Neural progenitor cell (in vitro differentiated cells): Measurements from ENCODE around the gene SCGB2B2. TPM values are rescaled to one million over a fixed set of nuclear protein-coding genes. Genes with fewer than 3 reads are reported as not detected.

ENCODE experiments used
- DNase-seq: peaks from one replicate; pipeline ENCODE4 v3.0.0-alpha.2; 2016; ENCODE audit warnings: low spot score
- H2AFZ ChIP-seq: fragments of 200-600 bp; sonication (generic); replicated peaks from 2 replicates; pipeline ENCODE4 v1.6.1; 2016; ENCODE audit warnings: antibody characterized with exemption
- H3F3A ChIP-seq: fragments of 200-600 bp; sonication (generic); 2 replicates; pipeline ENCODE4 v1.6.1; 2016; ENCODE audit warnings: antibody characterized with exemption, low read depth
- H3K27ac ChIP-seq: fragments of 200-600 bp; sonication (generic); 2 replicates; pipeline ENCODE4 v1.5.1; 2016; ENCODE audit warnings: mild to moderate bottlenecking
- H3K27me3 ChIP-seq: fragments of 200-600 bp; sonication (generic); 2 replicates; pipeline ENCODE4 v1.6.1; 2016; ENCODE audit warnings: mild to moderate bottlenecking, moderate library complexity
- H3K36me3 ChIP-seq: fragments of 200-600 bp; sonication (generic); 2 replicates; pipeline ENCODE4 v1.5.1; 2016
- H3K4me1 ChIP-seq: fragments of 200-600 bp; sonication (generic); 2 replicates; pipeline ENCODE4 v1.6.1; 2016; ENCODE audit warnings: mixed run types
- H3K4me2 ChIP-seq: fragments of 200-600 bp; sonication (generic); 2 replicates; pipeline ENCODE4 v1.6.1; 2016
- H3K4me3 ChIP-seq: fragments of 200-600 bp; sonication (generic); 2 replicates; pipeline ENCODE4 v1.5.1; 2016
- H3K79me2 ChIP-seq: fragments of 200-600 bp; sonication (generic); 2 replicates; pipeline ENCODE4 v1.6.1; 2016; ENCODE audit warnings: low read depth
- H3K9ac ChIP-seq: fragments of 200-600 bp; sonication (generic); 2 replicates; pipeline ENCODE4 v1.6.1; 2016
- H3K9me3 ChIP-seq: fragments of 200-600 bp; sonication (generic); 2 replicates; pipeline ENCODE4 v1.5.1; 2016; ENCODE audit warnings: low read depth
- H4K20me1 ChIP-seq: fragments of 200-600 bp; sonication (generic); 2 replicates; pipeline ENCODE4 v1.6.1; 2016; ENCODE audit warnings: low read depth
- H3K27ac Mint-ChIP-seq: 3 replicates; pipeline ENCODE4 v1.8.0; 2021; ENCODE audit warnings: mixed read lengths
- H3K27me3 Mint-ChIP-seq: 2 replicates; pipeline ENCODE4 v1.8.0; 2022; ENCODE audit warnings: low read depth, mild to moderate bottlenecking, inconsistent platforms, moderate library complexity, mixed read lengths; ENCODE audit not compliant: insufficient read depth
- H3K36me3 Mint-ChIP-seq: 3 replicates; pipeline ENCODE4 v1.8.0; 2021; ENCODE audit warnings: mixed read lengths
- H3K4me1 Mint-ChIP-seq: 3 replicates; pipeline ENCODE4 v1.8.0; 2021; ENCODE audit warnings: mixed read lengths
- H3K4me3 Mint-ChIP-seq: 3 replicates; pipeline ENCODE4 v1.8.0; 2021; ENCODE audit warnings: mild to moderate bottlenecking, moderate library complexity, mixed read lengths
- H3K9me3 Mint-ChIP-seq: 3 replicates; pipeline ENCODE4 v1.8.0; 2020; ENCODE audit warnings: mixed read lengths
- CTCF ChIP-seq: fragments of 200-600 bp; sonication (generic); IDR thresholded peaks from 2 replicates; pipeline ENCODE4 v1.5.1; 2017; ENCODE audit warnings: antibody characterized with exemption, mild to moderate bottlenecking
- EZH2 ChIP-seq: fragments of 200-600 bp; sonication (generic); IDR thresholded peaks from 2 replicates; pipeline ENCODE4 v1.6.1; 2017; ENCODE audit warnings: antibody characterized with exemption, mild to moderate bottlenecking, moderate library complexity
- EZH2phosphoT487 ChIP-seq: fragments of 200-600 bp; sonication (generic); IDR thresholded peaks from 2 replicates; pipeline ENCODE4 v1.6.1; 2017; ENCODE audit warnings: antibody characterized with exemption
- total RNA-seq: library from RNA; depleted of rRNA; stranded (reverse); fragments of >200 nt; gene quantifications from 2 replicates; pipeline ENCODE4 v1.2.3, GENCODE V29; 2015; ENCODE audit warnings: low replicate concordance

SCGB2B2 gene
- total RNA-seq, 1 donor from 2014 or later: not detected

DNA sequence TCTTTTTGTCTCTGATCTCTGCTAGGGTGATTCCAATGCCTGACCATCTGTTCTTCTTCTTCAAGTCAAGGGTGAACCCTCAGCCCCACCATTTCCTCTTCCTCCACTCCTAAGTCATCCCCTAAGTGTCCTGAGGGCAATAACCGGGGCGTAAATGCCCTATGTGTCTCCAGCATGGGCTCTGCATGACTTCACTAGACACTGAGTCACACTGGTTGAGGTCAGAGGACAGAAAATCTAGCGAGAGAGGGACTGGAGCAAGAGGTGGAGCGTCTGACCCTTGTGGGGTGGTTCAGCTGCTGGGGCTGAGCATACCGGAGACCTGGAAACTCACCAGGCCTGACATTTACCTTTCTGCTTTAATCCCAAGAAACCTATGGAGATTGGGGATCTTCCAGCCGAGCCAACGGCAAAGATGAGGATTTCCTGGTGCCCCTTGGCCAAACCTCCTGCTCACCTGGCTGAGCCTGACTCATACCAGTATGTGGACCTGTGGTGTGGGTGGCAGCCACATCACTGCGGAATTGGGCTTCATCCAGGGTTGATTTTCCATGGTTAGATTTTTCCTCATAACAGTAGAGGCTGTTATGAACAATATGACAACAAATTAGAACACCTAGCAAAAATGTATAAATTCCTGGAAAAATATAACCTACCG lies 26.9 kb downstream of the SCGB2B2 start:
- Histone ChIP-seq H3K36me3 (peaks cover 4% of the 10 kb centered on the region), H2AFZ (no peak overlapping the region), H3K4me1 (no peaks in the 10 kb centered on the region), H3K4me2 (no peak overlapping the region), H4K20me1 (no peaks in the 10 kb centered on the region), H3K79me2 (no peaks in the 10 kb centered on the region), H3K27ac (no peak overlapping the region), H3K9me3 (peaks cover 6% of the 10 kb centered on the region), H3K4me3 (no peak overlapping the region), H3K9ac (no peak overlapping the region), H3K27me3 (no peaks in the 10 kb centered on the region), H3F3A (no peaks in the 10 kb centered on the region)
- no peak for DNase-seq
- H3K36me3 Mint-ChIP-seq: no peaks in the 10 kb centered on the region
- TF ChIP-seq EZH2phosphoT487 (no peak), CTCF (no peak), EZH2 (no peak)
- peaks cover 17% of the 10 kb centered on the region for H3K9me3 Mint-ChIP-seq
- H3K4me3 Mint-ChIP-seq: no peak overlapping the region
- H3K27ac Mint-ChIP-seq: no peak overlapping the region
- H3K27me3 Mint-ChIP-seq: no peaks in the 10 kb centered on the region
- no peaks in the 10 kb centered on the region for H3K4me1 Mint-ChIP-seq

DNA sequence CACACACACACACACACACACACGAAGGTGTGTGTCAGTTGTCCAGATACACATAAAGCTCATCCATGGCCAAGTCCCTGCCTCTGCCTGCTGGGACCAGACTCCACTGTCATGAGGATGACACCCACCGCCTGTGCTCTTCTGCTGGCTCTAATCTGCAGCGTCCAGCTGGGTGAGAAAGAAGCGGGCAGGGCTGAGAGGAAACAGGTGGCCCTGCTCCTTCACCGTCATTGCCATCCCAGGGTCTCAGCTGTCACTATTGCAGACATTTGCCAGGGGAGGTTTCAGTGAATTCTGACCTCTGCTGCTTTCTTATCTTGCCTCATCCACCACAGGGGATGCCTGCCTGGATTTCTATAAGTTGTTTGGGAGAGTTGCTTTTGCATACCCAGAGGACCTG lies 31.4 kb downstream of the SCGB2B2 start:
- H3K4me2 ChIP-seq: no peak overlapping the region
- H3K9ac ChIP-seq: no peak overlapping the region
- Mint-ChIP-seq H3K36me3 (no peaks in the 10 kb centered on the region), H3K27ac (no peak overlapping the region), H3K9me3 (peaks cover 3% of the 10 kb centered on the region), H3K4me3 (no peak overlapping the region), H3K4me1 (no peaks in the 10 kb centered on the region), H3K27me3 (no peaks in the 10 kb centered on the region)
- no peaks in the 10 kb centered on the region for H3K79me2 ChIP-seq
- H2AFZ ChIP-seq: no peak overlapping the region
- H3F3A ChIP-seq: no peaks in the 10 kb centered on the region
- no peak for TF ChIP-seq EZH2phosphoT487
- no peak for TF ChIP-seq CTCF
- TF ChIP-seq EZH2: no peak
- H3K27ac ChIP-seq: no peak overlapping the region
- H3K9me3 ChIP-seq: no peaks in the 10 kb centered on the region
- H3K4me3 ChIP-seq: no peak overlapping the region
- no peaks in the 10 kb centered on the region for H4K20me1 ChIP-seq
- no peaks in the 10 kb centered on the region for H3K36me3 ChIP-seq
- H3K27me3 ChIP-seq: peaks cover 7% of the 10 kb centered on the region
- no peak for DNase-seq
- H3K4me1 ChIP-seq: no peaks in the 10 kb centered on the region

DNA sequence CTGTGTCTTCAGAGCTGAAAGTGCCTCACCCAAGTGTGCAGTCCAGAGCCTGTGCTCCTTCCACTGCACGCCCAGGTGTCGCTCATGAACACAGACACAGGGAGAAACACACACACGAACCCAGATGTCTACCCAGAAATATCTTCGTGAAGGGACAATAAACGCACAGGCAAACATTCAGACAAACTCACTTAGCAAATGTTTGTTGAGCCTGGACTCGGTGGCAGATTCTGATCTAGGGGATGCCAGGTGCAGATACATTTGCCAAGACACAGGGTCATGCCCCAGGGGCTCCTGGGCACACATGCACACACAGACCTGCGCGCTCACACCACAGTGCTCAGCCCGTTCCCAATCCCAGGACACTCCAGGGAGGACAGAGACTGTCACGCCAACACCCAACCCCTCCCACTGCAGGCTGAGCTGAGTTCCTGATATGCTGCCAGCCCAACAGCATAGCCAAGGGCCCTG lies 31.9 kb downstream of the SCGB2B2 start:
- Histone ChIP-seq H3F3A (no peaks in the 10 kb centered on the region), H3K4me2 (no peak overlapping the region), H3K79me2 (no peaks in the 10 kb centered on the region), H2AFZ (no peak overlapping the region), H3K4me1 (no peaks in the 10 kb centered on the region), H3K9ac (no peak overlapping the region), H3K36me3 (no peaks in the 10 kb centered on the region), H3K4me3 (no peak overlapping the region), H3K27ac (no peak overlapping the region), H3K9me3 (no peaks in the 10 kb centered on the region), H3K27me3 (peaks cover 8% of the 10 kb centered on the region), H4K20me1 (no peaks in the 10 kb centered on the region)
- peaks cover 2% of the 10 kb centered on the region for H3K9me3 Mint-ChIP-seq
- DNase-seq: no peak
- no peak overlapping the region for H3K27ac Mint-ChIP-seq
- no peaks in the 10 kb centered on the region for H3K4me1 Mint-ChIP-seq
- H3K4me3 Mint-ChIP-seq: no peak overlapping the region
- TF ChIP-seq CTCF (no peak), EZH2phosphoT487 (no peak), EZH2 (no peak)
- H3K36me3 Mint-ChIP-seq: no peaks in the 10 kb centered on the region
- H3K27me3 Mint-ChIP-seq: no peaks in the 10 kb centered on the region
